Sigmoid colon (tissue), 4 donors: ENCODE results near the gene DUSP18.

Experiments used
- CTCF ChIP-seq, 4 experiments: fragments of 450-650 bp in 3 of 4; fragments of 200-600 bp in 1 of 4; IDR thresholded peaks; one replicate each; pipeline ENCODE4 v1.5.1; 2016 to 2019; ENCODE audit warnings: antibody characterized with exemption in 4 of 4, mild to moderate bottlenecking in 3 of 4, moderate library complexity in 2 of 4
- EP300 ChIP-seq, 4 donors: sonication (generic); formaldehyde crosslinking; IDR thresholded peaks; one replicate each; pipeline ENCODE4 v1.6.1; 2017; ENCODE audit warnings: antibody characterized with exemption in 4 of 4
- POLR2A ChIP-seq, 2 donors: fragments of 450-650 bp; IDR thresholded peaks; one replicate each; pipeline ENCODE4 v1.6.1; 2016; ENCODE audit warnings: antibody characterized with exemption in 2 of 2, mild to moderate bottlenecking in 2 of 2, moderate library complexity in 2 of 2

GRCh38 chr22:30694171-30694639, 26.5 kb upstream of the DUSP18 start:
- TF ChIP-seq POLR2A (IDR thresholded peaks at IDR 0.05) = no peak
- TF ChIP-seq CTCF (IDR thresholded peaks at IDR 0.05) = peak in 1 of 4 experiments; percentile 15
- no peak for TF ChIP-seq EP300 (IDR thresholded peaks at IDR 0.05)
